Central memory CD8-positive, alpha-beta T cell (primary cell): Measurements from ENCODE around the gene PKNOX1.
"Not testable (repeated sequence)": the region's sequence is repeated elsewhere in the genome, so short reads cannot be mapped to it uniquely, and the experiment has no call there.

Experiments used
- ATAC-seq: fragments of 150-1000 bp; cut with Tn5 transposase; replicated peaks from 2 replicates; pipeline ENCODE4 v1.10.0; 2022; ENCODE audit warnings: mild to moderate bottlenecking, moderate FRiP score, moderate number of reproducible peaks; ENCODE audit not compliant: poor library complexity, severe bottlenecking; ENCODE audit errors: extremely low read depth
- DNase-seq, 2 donors: peaks; one replicate each; pipeline ENCODE4 v3.0.0; 2021; ENCODE audit warnings: low spot score in 2 of 2
- H3K27ac Mint-ChIP-seq: one replicate; pipeline ENCODE4 v1.8.0; 2022; ENCODE audit warnings: low read depth, mild to moderate bottlenecking, moderate library complexity, mixed read lengths
- H3K27me3 Mint-ChIP-seq: one replicate; pipeline ENCODE4 v1.8.0; 2022; ENCODE audit warnings: mixed read lengths
- H3K36me3 Mint-ChIP-seq: one replicate; pipeline ENCODE4 v1.8.0; 2022; ENCODE audit warnings: mild to moderate bottlenecking, moderate library complexity, mixed read lengths; ENCODE audit not compliant: insufficient read depth
- H3K4me1 Mint-ChIP-seq: one replicate; pipeline ENCODE4 v1.8.0; 2022; ENCODE audit warnings: mixed read lengths
- H3K4me3 Mint-ChIP-seq: one replicate; pipeline ENCODE4 v1.8.0; 2022; ENCODE audit warnings: mild to moderate bottlenecking, moderate library complexity, mixed read lengths
- H3K9me3 Mint-ChIP-seq: one replicate; pipeline ENCODE4 v1.8.0; 2022; ENCODE audit warnings: mixed read lengths

The PKNOX1 gene

DNA sequence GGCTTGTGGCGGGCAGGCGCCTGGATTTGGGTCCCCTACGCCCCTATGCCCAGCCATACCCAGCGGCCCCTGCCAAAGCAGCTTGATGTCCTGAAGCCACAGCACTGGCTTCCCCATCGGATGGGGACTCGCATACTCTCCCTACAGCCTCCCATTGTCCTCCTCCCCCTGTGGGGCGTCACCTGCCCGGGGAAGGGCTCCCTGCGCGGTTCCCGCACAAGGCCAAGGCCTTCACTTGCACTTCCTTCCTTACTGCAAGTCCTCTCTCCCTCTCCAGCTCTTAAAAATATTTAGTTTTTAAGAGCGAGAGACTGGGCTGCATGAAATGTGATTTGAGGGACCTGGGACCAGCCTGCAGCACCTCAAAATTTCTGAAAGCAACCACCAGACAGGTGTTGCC is 92.3 kb downstream of the PKNOX1 start:
- ATAC-seq, H3K36me3 Mint-ChIP-seq, H3K27me3 Mint-ChIP-seq, H3K4me1 Mint-ChIP-seq, H3K4me3 Mint-ChIP-seq, DNase-seq, H3K27ac Mint-ChIP-seq, H3K9me3 Mint-ChIP-seq: not testable (repeated sequence)

DNA sequence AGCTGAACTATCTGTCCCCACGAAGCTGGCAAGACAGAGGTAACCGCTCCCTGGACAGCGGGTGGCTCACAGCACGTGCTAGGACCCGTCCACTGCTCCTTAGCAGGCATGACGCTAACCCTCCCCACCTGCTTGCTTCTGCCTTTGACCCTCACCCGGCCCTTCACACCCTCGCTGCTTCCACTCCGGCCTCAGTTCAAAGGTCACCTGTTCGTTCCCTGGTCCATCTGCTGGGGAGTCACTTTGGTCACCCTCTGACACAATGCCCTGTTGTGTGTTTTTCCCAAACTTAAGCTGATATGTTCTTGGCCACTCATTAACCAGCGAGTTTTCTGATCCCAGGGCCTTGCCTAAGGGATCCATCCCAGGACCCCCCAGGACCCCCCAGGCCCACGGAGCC is 93.7 kb downstream of the PKNOX1 start:
- H3K36me3 Mint-ChIP-seq, H3K4me3 Mint-ChIP-seq, DNase-seq, H3K9me3 Mint-ChIP-seq, H3K27ac Mint-ChIP-seq, H3K4me1 Mint-ChIP-seq, H3K27me3 Mint-ChIP-seq, ATAC-seq: not testable (repeated sequence)

DNA sequence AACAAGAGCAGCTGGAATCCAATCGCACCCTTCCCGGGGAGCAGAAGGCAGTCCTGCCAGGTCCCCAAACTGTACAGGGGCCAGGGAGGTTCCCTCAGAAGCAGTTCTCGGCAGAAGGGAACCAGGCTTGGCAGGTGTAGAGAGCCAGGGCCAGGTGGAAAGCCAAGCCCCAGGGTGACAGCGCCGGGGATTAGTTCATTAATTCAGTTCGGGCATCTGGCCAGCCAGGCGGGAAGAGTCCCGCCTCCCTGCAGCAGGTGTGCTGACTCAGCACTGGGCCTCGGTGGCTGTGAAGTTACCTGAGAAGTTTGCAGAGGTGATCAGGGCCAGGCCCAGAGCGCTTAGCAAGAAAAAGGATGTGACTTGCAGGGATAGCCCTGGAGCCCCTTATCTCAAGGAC is 95.3 kb downstream of the PKNOX1 start:
- H3K4me3 Mint-ChIP-seq, H3K27ac Mint-ChIP-seq, H3K9me3 Mint-ChIP-seq, H3K4me1 Mint-ChIP-seq, H3K36me3 Mint-ChIP-seq, DNase-seq, ATAC-seq, H3K27me3 Mint-ChIP-seq: not testable (repeated sequence)

DNA sequence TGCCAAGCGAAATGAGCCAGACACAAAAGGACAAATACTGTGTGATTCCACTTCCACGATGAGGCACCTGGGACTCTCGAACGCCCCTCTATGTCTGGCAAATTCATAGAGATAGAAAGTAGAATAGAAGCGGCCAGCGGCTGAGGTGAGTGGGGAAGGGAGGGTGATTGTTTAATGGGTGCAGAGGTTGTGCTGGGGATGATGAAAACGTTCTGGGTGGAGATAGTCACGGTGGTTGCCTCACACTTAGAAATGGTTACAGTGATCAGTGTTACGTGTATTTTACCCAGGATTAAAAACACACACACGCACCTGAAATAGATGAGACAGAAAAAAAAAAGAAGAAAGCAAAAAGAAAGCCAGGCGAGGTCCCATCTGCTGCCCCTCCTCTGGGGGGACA is 98.4 kb downstream of the PKNOX1 start:
- not testable (repeated sequence) for H3K4me3 Mint-ChIP-seq, H3K9me3 Mint-ChIP-seq, H3K4me1 Mint-ChIP-seq, H3K27ac Mint-ChIP-seq, ATAC-seq, H3K36me3 Mint-ChIP-seq, DNase-seq, H3K27me3 Mint-ChIP-seq

DNA sequence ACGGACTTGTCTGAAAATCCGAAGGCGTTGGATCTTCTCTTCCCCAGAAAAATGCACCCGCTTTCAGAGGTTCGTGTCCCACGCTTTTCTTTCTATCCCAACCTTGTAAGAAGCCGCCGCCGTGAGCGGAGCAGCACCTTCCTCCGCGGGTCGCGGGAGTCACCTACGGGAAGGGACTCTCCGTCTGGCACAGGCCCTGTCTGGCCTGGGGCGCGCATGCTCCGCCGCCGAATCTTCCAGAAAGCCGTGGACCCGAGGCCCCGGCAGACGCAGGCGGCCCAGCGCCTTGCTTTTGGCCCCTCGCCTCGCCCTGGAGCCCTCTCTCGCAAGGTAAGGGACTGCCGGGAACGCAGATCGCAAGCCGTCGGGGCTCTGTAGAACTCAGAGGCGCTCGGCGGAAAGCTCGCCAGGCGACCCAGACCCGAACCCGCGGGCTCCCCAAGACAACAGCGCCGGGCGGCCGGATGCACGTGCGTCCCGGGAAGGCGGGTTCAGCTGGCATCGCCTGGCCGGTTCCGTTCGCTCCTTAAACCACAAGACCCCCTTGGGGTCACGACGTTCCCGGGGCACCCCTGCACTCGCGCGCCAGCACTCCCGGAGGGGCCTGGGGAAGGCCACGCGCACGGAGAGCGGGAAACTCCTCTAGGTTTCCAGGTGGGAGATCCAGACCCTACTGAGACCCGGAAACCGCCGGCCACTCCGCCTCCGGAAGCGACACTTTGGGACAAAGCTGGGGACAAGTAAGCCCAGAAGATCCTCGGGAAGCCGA is 100.2 kb downstream of the PKNOX1 start:
- not testable (repeated sequence) for H3K36me3 Mint-ChIP-seq, H3K27me3 Mint-ChIP-seq, H3K9me3 Mint-ChIP-seq, H3K27ac Mint-ChIP-seq, ATAC-seq, DNase-seq, H3K4me3 Mint-ChIP-seq, H3K4me1 Mint-ChIP-seq

DNA sequence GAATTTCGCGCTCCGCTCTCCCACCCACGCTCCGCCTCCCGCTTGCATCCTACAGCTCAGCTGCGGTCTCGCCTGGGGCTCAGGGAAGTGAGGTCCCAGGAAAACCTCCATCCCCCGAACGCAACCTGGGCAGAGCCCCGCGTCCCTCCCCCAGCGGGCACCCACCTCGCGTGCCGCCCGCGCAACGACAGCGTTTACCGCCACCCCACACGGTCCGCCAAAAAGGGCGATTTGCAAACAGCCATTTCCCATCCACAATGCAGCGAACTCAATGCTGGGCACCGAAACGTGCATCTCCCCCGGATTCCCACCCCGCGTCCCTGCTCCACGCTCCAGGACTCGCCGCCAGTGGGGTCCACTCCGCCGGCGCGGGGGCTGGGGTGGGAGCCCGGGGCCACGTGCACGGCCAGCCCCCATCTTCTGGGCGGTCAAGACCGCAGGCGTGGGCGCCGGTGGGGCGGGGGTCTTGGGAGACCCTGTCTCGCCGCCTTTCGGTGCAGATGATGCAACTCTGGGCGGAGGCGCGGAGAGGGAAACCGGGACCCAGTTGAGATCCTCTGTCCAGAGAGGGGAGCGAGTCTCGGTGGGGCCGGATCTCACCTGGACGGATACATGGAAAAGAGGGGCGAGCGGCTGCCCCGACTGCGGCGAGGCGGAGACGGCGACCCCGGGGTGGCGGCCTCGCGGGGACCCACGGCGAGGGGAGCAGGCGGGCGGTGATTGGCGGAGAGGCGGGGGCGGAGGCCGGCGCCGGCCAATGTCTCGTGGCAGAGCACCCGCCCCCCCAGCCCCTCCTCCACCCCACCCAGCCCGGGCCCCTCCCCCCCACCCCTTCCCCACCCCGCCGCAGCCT is 101.0 kb downstream of the PKNOX1 start, which contains the start of gene CBS:
TSS of gene CBS (minus strand) at position 666 of the 853 bp plus-strand sequence. CDS start 3,642 bp downstream, outside the sequence.
- not testable (repeated sequence) for H3K27me3 Mint-ChIP-seq, ATAC-seq, DNase-seq, H3K36me3 Mint-ChIP-seq, H3K9me3 Mint-ChIP-seq, H3K27ac Mint-ChIP-seq, H3K4me3 Mint-ChIP-seq, H3K4me1 Mint-ChIP-seq

DNA sequence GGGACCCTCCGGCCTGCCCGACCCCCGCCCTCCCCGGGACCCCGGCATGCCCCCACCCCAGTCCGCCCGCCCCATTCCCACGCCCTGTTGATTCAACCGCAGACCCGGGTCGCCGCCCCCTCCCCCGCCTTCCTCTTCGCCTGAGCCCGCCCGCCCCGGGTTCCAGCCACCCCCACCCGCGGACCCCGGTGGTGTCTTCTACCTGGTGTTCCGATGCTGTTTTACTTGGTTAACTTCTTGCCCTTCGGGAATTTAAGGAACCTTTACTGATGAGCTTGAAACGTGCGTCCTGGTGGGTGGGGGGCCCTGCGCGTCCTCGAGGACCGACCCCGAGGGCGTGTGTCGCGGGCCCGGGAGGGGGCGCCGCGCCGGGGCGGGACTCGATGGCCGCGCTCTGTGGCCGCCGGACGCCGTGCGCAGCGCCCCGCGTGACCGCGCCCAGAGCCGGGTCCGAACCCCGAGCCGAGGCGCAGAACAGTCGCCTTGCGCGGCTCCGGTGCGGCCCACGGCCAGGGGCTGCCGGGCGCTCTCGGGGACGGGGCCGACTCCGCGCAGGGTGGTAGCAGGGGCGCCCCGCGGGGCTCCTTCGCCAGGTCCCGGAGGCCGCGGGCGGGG is 101.8 kb downstream of the PKNOX1 start:
- not testable (repeated sequence) for H3K27me3 Mint-ChIP-seq, H3K4me1 Mint-ChIP-seq, H3K27ac Mint-ChIP-seq, ATAC-seq, H3K36me3 Mint-ChIP-seq, H3K4me3 Mint-ChIP-seq, DNase-seq, H3K9me3 Mint-ChIP-seq

DNA sequence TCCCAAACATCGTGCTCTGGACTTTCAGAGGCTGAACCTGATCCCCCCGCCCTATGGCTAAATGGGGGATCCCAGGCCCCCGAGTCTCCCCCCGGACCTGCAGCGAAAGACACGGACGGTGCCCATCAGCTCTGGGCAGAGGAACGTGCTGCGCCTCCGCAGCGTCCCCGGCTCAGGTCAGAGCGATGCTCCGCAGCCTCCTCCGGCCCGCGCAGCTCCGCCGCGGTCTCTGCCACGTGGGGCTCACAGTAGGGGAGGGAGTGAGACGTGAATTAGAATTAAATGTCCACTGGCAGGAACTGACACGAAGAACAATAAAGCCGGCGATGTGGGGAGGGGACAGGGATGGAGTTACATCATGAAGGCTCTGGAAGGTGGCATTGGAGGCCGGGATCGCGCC is 102.3 kb downstream of the PKNOX1 start:
- not testable (repeated sequence) for H3K27ac Mint-ChIP-seq, ATAC-seq, H3K4me1 Mint-ChIP-seq, H3K27me3 Mint-ChIP-seq, H3K4me3 Mint-ChIP-seq, DNase-seq, H3K36me3 Mint-ChIP-seq, H3K9me3 Mint-ChIP-seq

DNA sequence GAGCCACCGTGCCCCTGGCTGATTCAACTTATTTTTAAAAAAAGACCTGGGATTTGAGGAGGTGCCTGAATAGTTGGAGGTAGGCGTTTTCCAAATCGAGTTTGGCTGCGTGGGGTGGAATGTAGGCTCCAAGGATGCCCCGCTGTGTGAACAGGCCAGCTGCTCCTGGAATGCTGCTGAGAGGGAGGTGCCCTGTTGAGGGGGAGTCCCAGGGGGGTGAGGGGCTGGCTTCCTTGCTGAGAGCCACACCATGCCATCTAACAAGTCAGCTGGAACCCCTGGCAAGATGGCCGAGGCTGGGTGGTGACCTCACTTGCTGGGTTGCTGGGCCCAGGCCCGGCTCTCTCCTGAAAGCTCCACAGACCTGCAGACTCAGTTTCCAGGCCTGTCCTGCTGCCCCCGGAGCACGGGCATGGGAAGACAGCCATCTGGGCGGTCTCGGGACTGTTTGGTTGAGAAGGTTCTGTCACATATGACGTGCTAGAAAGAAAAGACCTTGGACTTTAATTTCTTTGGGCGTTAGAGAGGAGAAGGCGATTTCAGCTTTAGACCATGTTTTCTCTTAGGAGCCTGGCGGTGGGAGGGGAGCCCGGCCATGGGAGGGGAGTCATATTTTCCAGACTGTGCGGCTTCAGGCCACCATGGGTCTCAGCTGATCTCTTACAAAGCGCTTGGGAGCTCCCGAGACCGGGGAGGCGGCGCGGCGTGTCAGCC is 108.4 kb downstream of the PKNOX1 start:
- not testable (repeated sequence) for ATAC-seq, H3K36me3 Mint-ChIP-seq, DNase-seq, H3K4me1 Mint-ChIP-seq, H3K4me3 Mint-ChIP-seq, H3K9me3 Mint-ChIP-seq, H3K27ac Mint-ChIP-seq, H3K27me3 Mint-ChIP-seq
